Occipital lobe (tissue), 2 donors: ENCODE measurements around the gene IQCK. TPM values are rescaled to one million over a fixed set of nuclear protein-coding genes. Genes with fewer than 3 reads are reported as not detected.

Experiments
- DNase-seq: peaks from one replicate; lab custom pipeline; 2025; lab: John Stamatoyannopoulos, UW
- total RNA-seq: library from RNA; depleted of rRNA; stranded (reverse); fragments of >200 nt; gene quantifications from one replicate; pipeline ENCODE4 v1.2.3, GENCODE V29; 2014

IQCK gene
- total RNA-seq, 1 donor from 2014 or later = 10.8 TPM

- no peak for DNase-seq
These were observed 141.1 kb downstream of the IQCK start for GRCh38 chr16:19859166-19859565.

GRCh38 chr16:19859603-19860002 lies 141.5 kb downstream of the IQCK start:
- DNase-seq = no peak

DNA sequence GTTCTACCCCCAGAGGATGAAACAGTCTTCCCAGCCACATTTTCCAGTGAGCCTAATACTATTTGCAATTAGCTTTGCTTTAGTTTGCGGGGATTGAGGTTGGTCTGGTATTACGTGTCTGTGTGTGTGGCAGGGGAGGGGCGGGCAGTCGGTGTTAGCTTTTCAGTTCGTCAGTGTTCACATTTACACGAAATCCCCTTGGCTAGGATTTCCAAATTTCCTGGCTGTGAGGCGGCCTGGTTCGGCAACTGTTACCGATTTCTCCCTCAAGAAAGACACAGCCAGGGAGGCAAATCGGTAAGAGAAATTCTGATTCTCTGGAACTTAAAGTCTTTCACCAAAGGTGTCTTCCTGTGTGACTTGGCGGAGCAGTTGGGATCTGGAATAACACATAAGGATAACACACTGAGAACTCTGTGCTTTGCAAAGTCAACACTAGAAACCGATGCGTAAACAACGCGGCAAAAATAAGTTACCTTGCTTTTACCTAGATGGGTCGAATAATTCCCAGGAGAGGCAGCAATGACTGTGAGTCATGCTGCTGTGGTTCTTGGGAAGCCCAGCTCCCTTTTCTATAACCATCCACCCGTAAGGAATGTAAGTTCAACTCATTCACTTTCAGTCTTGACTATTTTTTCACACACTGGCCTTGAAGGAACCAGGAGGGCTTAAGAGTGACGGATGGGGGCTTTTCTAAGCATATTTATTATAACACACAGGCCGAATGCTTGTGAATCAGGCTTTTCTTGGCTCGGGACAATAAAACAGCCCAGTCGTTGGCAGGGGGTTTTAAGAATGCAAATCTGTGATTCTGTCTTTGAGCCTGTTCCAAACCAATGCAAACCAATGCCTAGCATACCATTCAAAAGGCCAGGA lies 142.3 kb downstream of the IQCK start:
- DNase-seq = no peak

DNA sequence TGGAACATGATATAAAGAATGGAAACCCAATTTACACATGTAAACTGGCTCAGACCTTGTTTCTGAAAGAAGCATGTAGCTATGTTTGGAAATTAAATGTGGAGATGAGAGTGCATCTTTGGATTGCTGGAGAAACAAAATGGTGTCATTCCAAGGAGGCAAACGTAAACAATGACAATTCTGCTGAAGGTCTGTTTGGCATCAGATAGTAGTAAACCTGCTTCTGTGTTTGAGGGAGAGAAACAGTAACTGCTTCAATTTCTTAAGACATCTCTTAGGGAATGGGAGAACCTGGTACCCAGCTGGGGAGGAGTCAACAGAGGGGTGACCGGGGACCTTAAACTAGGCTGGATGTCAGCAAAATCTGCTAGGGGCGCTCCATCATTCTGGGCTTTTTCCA lies 143.1 kb downstream of the IQCK start:
- no peak for DNase-seq

DNA sequence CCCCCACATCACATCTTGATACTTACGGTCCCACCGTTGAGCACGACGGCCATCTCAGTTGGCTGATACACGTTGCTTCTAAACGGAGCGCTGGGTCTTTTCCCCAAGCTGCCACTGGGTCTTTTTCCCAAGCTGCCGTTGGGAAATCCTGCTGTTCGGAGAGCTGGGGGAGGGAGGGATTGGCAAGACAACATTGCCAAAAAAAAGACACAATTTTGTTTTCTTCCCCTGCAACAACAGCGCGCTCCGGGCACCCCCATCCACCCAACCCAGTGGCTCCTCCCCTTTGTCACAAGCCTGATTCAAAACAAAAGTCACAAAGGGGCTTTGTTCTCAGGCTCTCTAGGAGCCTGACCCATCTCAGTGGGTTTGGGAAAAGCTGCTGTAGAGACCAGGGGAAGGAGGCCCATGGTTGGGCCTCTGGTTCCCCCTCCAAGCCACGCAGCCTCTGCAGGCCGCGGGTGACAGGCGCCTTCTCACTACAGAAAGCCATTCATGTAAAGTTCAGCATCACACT lies 143.8 kb downstream of the IQCK start:
- peak; percentile 81 for DNase-seq

DNA sequence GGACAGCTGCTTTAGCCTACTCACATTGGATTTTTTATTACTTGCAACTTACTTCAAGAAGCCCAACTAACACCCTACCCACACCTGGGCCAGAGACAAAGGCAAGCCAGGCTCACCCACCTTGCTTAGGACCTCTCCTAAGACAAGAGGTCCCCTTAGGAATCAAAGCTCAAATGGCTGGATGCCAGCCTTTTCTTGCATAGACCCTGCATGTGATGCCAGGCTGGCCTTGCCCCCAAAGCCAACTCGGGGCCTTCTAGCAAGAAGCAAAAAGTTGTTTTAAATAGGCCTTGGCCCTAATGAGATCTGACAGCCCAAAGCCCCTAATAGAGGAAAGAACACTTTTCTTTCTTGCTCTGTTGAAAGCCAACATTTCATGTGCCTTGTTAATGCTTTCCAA lies 145.9 kb downstream of the IQCK start:
- no peak for DNase-seq

DNA sequence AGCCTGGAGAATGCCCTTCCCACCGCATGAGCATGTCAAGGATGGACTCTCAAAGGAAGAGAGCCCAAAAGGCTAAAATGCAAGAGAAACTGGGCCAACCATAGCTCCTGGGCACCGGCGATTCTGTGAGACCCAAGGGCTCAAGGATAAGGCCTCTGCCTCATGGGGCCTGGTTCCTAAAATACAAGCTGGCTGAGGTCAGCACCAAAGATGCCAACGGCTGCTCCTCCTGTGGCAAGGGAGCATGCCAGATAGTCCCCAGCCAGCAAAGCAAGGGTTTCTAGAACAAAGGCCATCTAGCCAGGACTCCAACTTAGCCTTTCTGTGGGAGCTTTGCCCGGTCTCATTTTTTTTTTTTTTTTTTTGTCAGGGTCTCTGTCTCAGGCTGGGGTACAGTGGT lies 146.5 kb downstream of the IQCK start:
- DNase-seq = no peak

DNA sequence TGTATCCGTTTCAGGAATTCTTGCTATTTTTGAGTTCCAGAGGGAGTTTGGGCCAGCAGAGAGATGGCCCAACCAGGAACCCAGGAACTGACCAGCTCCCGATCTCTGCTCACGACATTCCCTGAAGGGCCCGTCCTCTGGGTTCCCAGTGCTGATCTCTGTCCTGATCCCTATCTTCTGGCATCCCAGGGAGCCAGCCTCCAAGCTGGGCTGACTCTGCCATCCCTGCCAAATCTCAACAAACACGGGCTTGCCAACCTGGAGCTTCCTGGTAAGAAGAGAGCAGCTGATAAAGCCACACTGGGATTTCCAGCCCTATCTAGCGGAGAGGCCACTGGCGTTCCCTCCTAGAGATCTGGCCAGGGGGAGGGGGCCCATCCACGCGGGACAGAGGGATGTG lies 150.3 kb downstream of the IQCK start:
- DNase-seq = no peak

GRCh38 chr16:19871721-19872120 lies 153.7 kb downstream of the IQCK start:
- DNase-seq = no peak

GRCh38 chr16:19872179-19872863 lies 154.2 kb downstream of the IQCK start:
- peak; percentile 70 for DNase-seq

DNA sequence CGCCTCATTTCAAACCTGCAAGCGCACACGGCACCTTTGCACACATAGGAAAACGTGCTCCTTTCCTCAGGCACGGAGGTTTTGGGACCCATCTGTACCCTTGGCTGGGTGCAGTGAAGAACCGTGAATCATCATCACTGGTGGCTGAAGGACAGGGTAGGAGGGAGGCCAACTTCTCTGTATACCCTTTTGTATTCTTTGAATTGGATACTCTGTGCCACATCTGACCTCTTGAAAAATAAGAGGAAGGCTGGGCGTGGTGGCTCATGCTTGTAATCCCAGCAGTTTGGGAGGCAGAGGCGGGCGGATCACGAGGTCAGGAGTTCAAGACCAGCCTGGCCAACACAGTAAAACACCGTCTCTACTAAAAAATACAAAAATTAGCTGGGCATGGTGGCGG lies 154.9 kb downstream of the IQCK start:
- DNase-seq = no peak

DNA sequence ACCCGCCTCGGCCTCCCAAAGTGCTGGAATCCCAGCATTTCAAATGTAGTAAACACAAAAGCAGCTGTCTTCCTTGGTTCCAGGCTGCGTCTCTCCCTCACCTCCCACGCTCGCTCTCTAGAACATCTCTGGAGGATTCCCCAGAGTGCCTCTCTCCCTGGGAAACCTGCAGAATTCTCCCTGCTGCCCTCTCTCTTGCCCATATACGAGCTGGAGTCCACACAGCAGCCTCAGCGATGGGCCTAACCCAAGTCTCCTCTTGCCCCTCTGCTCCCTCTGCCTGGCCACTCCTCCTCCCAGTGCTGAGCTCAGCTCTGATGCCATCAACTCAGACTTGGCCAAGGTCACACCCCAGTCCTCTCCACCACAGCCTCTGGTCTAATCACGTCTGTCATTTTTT lies 156.0 kb downstream of the IQCK start:
- DNase-seq = peak; percentile 32

GRCh38 chr16:19874851-19875546 lies 156.9 kb downstream of the IQCK start:
- DNase-seq = no peak

DNA sequence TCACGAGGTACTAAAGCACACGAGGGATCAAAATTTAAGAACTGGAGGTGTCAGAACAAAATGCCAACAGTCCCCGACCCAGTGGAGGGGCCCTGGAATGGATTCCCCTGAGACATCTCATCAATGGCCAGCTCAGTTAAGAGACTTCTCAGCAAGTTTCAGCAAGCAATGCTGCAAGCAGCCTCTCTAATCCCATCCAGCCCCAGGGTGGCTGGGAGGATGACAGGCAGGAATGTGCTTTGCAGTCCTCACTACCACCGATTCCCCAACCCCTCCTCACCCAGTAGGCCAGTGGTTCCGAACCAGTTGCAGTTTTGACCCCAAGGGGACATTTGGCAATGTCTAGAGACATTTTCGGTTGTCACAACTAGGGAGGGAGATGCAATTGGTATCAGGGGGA lies 157.8 kb downstream of the IQCK start:
- DNase-seq = no peak

DNA sequence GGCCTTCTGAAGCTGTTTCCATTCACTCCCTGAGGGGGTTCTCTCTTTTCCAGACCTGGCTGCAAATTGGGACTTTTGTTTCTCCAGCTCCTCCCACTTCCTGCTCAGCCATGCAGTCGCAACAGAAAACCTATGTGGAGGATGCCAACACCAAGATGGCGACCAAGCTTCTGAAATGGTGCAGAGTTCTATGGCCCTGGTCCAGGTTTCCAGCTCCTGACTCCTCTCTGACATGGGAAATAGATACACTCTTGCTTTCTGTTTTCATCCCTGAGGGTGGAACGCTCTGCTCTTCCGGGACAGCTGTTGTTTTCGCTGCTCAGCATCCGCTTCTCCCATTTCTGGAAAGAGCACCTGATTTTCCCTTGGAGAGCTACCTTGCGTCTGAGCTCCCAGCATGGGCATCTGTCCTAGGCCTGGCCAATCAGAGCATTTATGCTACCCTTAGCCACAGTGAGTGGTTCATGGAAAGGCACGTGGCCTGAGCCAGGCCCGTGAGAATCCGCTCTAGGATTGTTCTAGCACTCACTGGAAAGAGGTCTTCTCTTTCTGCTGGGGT lies 158.5 kb downstream of the IQCK start:
- DNase-seq = no peak

GRCh38 chr16:19878757-19879156 lies 160.7 kb downstream of the IQCK start:
- no peak for DNase-seq

DNA sequence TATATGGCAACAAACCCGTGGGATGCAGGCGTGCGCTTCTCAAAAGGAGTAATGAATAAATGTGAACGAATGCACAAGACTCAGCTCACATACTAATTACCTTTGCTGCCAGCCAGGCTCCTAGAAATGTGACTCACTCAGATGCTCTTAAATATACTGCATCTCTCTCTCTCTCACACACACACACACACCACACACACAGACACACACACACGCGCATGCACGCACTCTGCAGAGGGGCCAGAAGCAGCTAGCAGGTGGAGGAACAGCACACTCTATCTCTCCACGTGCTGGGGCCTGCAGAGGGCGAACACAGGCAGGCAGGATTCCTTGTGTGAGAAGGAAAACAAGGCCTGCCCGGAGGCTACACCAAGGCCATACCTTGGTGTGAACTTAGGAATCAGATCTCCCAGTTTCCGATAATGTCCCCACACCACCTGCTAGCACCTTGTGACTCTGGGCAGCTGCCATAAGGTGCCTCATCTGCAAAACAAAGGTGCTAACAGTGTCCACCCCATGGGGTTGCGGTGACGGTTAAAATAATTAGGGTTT lies 161.2 kb downstream of the IQCK start:
- DNase-seq = peak; percentile 70

DNA sequence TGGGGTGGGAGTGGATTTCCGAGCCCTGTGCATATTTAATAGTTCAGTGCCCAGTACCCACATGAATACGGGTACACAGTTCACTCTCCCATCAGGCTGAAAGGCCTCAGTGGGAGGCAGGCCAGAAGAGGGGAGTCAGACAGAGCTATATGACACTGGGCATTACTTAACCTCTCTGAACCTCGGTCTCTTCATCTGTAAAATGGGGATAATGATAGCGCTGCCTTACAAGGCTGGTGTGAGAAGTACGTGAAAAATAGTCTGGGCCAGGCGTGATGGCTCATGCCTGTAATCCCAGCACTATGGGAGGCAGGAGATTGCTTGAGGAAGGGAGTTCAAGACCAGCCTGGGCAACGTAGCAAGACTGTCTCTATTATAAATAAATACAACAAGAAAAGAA lies 163.0 kb downstream of the IQCK start:
- no peak for DNase-seq

GRCh38 chr16:19881783-19882182 lies 163.7 kb downstream of the IQCK start:
- DNase-seq = no peak

- DNase-seq = peak; percentile 45
These were observed 164.1 kb downstream of the IQCK start for GRCh38 chr16:19882186-19882585.

DNA sequence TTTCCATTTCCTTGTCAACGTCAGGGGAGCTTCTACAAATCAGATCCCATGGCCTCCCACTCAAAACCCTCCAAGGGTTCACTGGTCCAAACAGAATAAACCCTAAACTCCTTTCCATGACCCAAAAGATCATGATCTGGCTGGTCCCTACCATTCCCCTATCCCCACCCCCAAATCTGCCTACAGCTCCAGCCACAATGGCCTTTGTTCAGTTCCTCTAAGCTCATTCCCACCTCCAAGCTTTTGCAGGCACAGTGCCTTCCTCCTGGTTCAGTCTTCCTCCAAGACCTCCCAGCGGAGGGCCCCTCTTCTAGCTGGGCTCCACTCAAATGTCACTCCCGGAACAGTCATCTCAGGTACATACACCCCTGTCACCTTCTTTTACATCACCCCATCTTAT lies 164.6 kb downstream of the IQCK start:
- DNase-seq = no peak
